Activated CD8-positive, alpha-beta memory T cell treated with anti-CD3 and anti-CD28 coated beads, Interleukin-2, amount 10 ng/mL, durations not matched to agents 7 days and 5 days (primary cell): ENCODE measurements around the gene NOTO. TPM values are rescaled to one million over a fixed set of nuclear protein-coding genes. Genes with fewer than 3 reads are reported as not detected.

Source experiments
- ATAC-seq: fragments of 150-1000 bp; cut with Tn5 transposase; one replicate; pipeline ENCODE4 v1.10.0; 2021; ENCODE audit warnings: moderate library complexity
- CTCF ChIA-PET: fragments of 350-600 bp; sonication (Branson Sonifier 250); formaldehyde crosslinking; loops from one replicate; lab custom pipeline; 2021; ENCODE audit warnings: antibody characterized with exemption; lab: Charles Lee
- DNase-seq: peaks from one replicate; pipeline ENCODE4 v3.0.0-alpha.2; 2020
- H3K27ac Mint-ChIP-seq: one replicate; pipeline ENCODE4 v1.8.0; 2021; ENCODE audit warnings: mild to moderate bottlenecking, mixed read lengths
- H3K27me3 Mint-ChIP-seq: one replicate; pipeline ENCODE4 v1.8.0; 2021; ENCODE audit warnings: mixed read lengths
- H3K36me3 Mint-ChIP-seq: one replicate; pipeline ENCODE4 v1.8.0; 2021; ENCODE audit warnings: mild to moderate bottlenecking, mixed read lengths
- H3K4me1 Mint-ChIP-seq: one replicate; pipeline ENCODE4 v1.8.0; 2021; ENCODE audit warnings: mixed read lengths
- H3K4me3 Mint-ChIP-seq: one replicate; pipeline ENCODE4 v1.8.0; 2021; ENCODE audit warnings: mild to moderate bottlenecking, moderate library complexity, mixed read lengths
- H3K9me3 Mint-ChIP-seq: one replicate; pipeline ENCODE4 v1.8.0; 2022; ENCODE audit warnings: low read depth, mixed read lengths
- total RNA-seq, 2 experiments: library from RNA; stranded (reverse); gene quantifications; one replicate each; pipeline ENCODE4 v1.2.3, GENCODE V29; 2021

The NOTO gene
- total RNA-seq, 2 experiments from 2014 or later: not detected

GRCh38 chr2:73244580-73244979 is 42.2 kb downstream of the NOTO start:
- Mint-ChIP-seq H3K9me3 (no peaks in the 10 kb centered on the region), H3K27ac (peak overlapping the region; percentile 66), H3K36me3 (peaks cover 51% of the 10 kb centered on the region), H3K4me1 (peaks cover 29% of the 10 kb centered on the region), H3K4me3 (no peak overlapping the region), H3K27me3 (no peaks in the 10 kb centered on the region)
- CTCF ChIA-PET: interaction anchor here (0.6 to 2.1 kb wide), 6 partner anchors 9 to 46 kb away, joined by 3 to 6 read pairs (median 4); partner anchors contain the start of genes CCT7 and PRADC1
- ATAC-seq (peak; percentile 80), DNase-seq (no peak)

GRCh38 chr2:73246850-73247249 is 44.5 kb downstream of the NOTO start:
- peaks cover 62% of the 10 kb centered on the region for H3K36me3 Mint-ChIP-seq
- H3K27me3 Mint-ChIP-seq: no peaks in the 10 kb centered on the region
- H3K9me3 Mint-ChIP-seq: no peaks in the 10 kb centered on the region
- CTCF ChIA-PET: interaction anchor here (0.9 to 1.0 kb wide), 2 partner anchors 42 to 70 kb away, joined by 3 read pairs; no protein-coding TSS in a partner anchor
- ATAC-seq (no peak), DNase-seq (no peak)
- peak overlapping the region; percentile 12 for H3K27ac Mint-ChIP-seq
- peaks cover 25% of the 10 kb centered on the region for H3K4me1 Mint-ChIP-seq
- no peak overlapping the region for H3K4me3 Mint-ChIP-seq

- DNase-seq: no peak
- Mint-ChIP-seq H3K27ac (no peak overlapping the region), H3K4me3 (no peak overlapping the region), H3K9me3 (no peaks in the 10 kb centered on the region), H3K4me1 (peaks cover 7% of the 10 kb centered on the region), H3K27me3 (no peaks in the 10 kb centered on the region), H3K36me3 (peaks cover 61% of the 10 kb centered on the region)
- CTCF ChIA-PET: no interaction called here
- ATAC-seq: no peak
These were observed 47.3 kb downstream of the NOTO start for GRCh38 chr2:73249636-73250035.

DNA sequence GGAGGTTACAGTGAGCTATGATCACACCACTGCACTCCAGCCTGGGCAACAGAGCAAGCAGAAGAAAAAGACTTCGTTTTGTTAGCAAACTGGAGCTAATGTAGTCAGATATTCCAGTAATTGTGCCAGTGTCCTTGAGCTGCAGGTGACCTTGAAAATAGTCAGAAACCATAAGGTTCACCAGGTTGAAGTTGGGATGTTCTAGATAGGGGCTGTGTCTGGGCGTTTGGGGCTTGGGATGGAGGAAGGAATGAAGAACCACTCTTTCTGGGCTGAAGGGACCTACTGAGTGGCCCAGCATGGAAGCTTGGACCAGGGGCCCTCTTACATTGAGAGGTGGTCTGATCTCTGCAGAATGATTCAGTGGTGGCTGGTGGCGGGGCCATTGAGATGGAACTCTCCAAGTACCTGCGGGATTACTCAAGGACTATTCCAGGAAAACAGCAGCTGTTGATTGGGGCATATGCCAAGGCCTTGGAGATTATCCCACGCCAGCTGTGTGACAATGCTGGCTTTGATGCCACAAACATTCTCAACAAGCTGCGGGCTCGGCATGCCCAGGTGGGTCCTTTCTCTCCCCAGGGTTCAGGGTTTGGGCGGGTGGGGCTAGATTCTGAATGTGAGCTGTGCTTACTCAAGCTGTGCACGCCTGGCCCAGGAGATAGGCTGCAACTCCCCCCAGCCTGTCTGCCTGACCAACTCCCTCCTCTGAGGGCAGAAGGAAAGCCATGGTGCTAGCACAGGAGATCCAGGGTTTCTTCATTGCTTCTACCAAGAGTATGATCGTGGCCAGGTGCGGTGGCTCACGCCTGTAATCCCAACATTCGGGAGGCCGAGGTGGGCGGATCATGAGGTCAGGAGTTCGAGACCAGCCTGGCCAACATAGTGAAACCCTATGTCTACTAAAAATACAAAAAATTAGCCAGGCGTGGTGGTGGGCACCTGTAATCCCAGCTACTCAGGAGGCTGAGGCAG is 48.8 kb downstream of the NOTO start:
- H3K4me1 Mint-ChIP-seq: no peaks in the 10 kb centered on the region
- DNase-seq: no peak
- H3K9me3 Mint-ChIP-seq: no peaks in the 10 kb centered on the region
- no peaks in the 10 kb centered on the region for H3K27me3 Mint-ChIP-seq
- no peak for ATAC-seq
- H3K36me3 Mint-ChIP-seq: peaks cover 54% of the 10 kb centered on the region
- no peak overlapping the region for H3K4me3 Mint-ChIP-seq
- CTCF ChIA-PET: interaction anchor here (0.9 kb wide), 1 partner anchor 39 kb away, joined by 3 read pairs; no protein-coding TSS in a partner anchor
- no peak overlapping the region for H3K27ac Mint-ChIP-seq

- Mint-ChIP-seq H3K4me3 (no peak overlapping the region), H3K36me3 (peaks cover 41% of the 10 kb centered on the region), H3K27me3 (no peaks in the 10 kb centered on the region), H3K27ac (no peak overlapping the region), H3K9me3 (no peaks in the 10 kb centered on the region), H3K4me1 (no peaks in the 10 kb centered on the region)
- DNase-seq (no peak), ATAC-seq (no peak)
- CTCF ChIA-PET: interaction anchor here (1.6 kb wide), 1 partner anchor 40 kb away, joined by 4 read pairs; no protein-coding TSS in a partner anchor
These were observed 50.1 kb downstream of the NOTO start for GRCh38 chr2:73252238-73253027.

DNA sequence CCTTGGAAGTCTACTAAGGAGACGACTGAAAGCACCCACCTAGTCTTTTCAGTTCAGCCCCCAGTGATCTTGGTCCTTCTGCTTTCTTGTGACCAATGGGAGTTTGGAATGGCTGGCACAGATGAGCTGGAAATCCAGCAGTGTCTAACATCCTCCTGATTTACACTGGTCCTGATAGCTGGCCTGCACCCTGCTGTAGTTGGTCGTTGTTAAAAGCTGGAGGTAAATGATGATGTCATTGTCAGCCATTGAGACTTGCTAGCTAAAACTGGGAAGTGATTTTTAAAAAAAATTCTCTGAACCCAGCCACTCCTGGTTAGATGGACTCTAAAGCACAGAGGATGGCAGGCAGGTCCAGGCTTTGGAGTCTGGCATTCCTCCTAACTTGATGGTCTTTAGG is 51.0 kb downstream of the NOTO start:
- no peak overlapping the region for H3K27ac Mint-ChIP-seq
- DNase-seq (no peak), ATAC-seq (no peak)
- peaks cover 3% of the 10 kb centered on the region for H3K4me1 Mint-ChIP-seq
- peaks cover 35% of the 10 kb centered on the region for H3K36me3 Mint-ChIP-seq
- CTCF ChIA-PET: interaction anchor here (1.4 to 1.6 kb wide), 2 partner anchors 37 to 41 kb away, joined by 4 read pairs; no protein-coding TSS in a partner anchor
- no peak overlapping the region for H3K4me3 Mint-ChIP-seq
- no peaks in the 10 kb centered on the region for H3K9me3 Mint-ChIP-seq
- H3K27me3 Mint-ChIP-seq: no peaks in the 10 kb centered on the region

GRCh38 chr2:73253901-73254300 is 51.5 kb downstream of the NOTO start:
- Mint-ChIP-seq H3K4me3 (no peak overlapping the region), H3K4me1 (peaks cover 3% of the 10 kb centered on the region), H3K36me3 (peaks cover 31% of the 10 kb centered on the region), H3K27me3 (no peaks in the 10 kb centered on the region), H3K9me3 (no peaks in the 10 kb centered on the region), H3K27ac (no peak overlapping the region)
- CTCF ChIA-PET: interaction anchor here (1.1 to 1.4 kb wide), 2 partner anchors 36 to 41 kb away, joined by 3 to 4 read pairs; no protein-coding TSS in a partner anchor
- no peak for DNase-seq
- no peak for ATAC-seq

GRCh38 chr2:73254343-73255006 is 52.1 kb downstream of the NOTO start:
- Mint-ChIP-seq H3K36me3 (peaks cover 29% of the 10 kb centered on the region), H3K27ac (no peak overlapping the region), H3K9me3 (no peaks in the 10 kb centered on the region), H3K4me3 (no peak overlapping the region), H3K4me1 (peaks cover 4% of the 10 kb centered on the region), H3K27me3 (no peaks in the 10 kb centered on the region)
- no peak for DNase-seq
- CTCF ChIA-PET: interaction anchor here (1.1 to 1.4 kb wide), 2 partner anchors 36 to 41 kb away, joined by 3 to 4 read pairs; no protein-coding TSS in a partner anchor
- peak; percentile 24 for ATAC-seq

DNA sequence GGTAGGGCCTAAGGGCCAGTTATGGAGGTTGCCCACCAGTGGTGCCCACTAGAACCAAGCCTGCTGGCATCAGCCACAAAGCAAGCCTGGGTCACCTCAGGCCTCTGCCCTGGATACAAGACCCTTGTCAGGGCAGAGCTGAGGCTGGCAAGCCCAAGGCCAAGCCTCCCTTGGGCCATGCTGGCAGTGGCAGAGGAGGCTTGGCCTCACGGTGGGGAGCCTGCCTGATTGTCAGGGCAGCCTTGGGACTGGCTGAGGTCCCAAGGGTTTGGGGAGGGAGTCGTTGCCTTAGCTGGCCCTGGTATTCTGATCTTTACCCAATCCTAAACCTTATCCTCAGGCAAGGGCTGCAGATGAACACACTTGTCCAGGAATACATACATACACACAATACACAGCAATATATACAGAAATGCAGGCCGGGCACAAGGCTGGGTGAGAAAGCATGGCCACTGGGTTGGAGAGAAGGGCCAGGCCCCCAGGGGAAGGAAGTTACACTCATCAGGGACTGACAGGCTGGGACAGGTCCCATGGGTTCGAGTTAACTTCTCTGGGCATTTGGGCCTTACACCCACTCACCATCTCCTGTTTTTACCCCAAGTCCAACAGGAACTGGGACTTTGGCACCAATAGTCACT is 52.8 kb downstream of the NOTO start:
- peaks cover 24% of the 10 kb centered on the region for H3K36me3 Mint-ChIP-seq
- H3K9me3 Mint-ChIP-seq: no peaks in the 10 kb centered on the region
- peaks cover 4% of the 10 kb centered on the region for H3K4me1 Mint-ChIP-seq
- no peak overlapping the region for H3K27ac Mint-ChIP-seq
- CTCF ChIA-PET: interaction anchor here (1.1 kb wide), 1 partner anchor 42 kb away, joined by 3 read pairs; no protein-coding TSS in a partner anchor
- no peak for DNase-seq
- no peaks in the 10 kb centered on the region for H3K27me3 Mint-ChIP-seq
- H3K4me3 Mint-ChIP-seq: no peak overlapping the region
- ATAC-seq: no peak

DNA sequence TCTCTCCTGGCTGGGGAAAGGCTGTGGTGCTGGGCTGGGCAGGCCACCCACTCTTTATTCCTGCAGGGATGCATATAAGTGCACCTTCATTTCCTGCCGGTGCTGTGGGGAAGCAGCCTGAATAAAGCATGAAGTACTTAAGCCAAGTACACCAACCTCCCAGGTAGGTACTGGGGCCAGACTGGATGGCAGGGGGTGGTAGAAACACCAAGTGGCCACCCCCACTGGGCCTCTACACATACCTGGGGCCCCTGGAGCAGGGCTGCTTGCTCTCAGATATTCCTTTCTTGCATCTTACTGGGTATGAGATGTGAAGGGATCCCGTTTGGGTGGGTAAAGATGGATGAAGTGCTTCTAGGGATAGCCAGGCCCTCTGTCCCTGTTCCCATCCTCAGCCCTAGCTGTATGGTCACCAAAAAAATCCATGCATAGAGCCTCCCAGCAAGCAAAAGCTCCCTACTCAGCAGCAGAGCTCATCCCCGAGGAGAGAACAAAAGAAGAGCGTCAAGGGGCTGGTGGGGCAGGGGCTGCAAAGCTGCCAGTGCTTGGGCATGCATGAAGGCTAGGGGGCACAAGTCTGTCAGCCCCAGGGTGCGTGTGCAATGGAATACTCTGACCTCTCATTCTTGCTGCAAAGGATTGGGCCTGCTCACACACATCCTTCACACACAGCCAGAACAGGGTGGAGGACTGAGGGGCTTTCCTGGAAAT is 53.7 kb downstream of the NOTO start:
- no peaks in the 10 kb centered on the region for H3K9me3 Mint-ChIP-seq
- peaks cover 16% of the 10 kb centered on the region for H3K36me3 Mint-ChIP-seq
- H3K27ac Mint-ChIP-seq: peak overlapping the region; percentile 35
- H3K4me3 Mint-ChIP-seq: no peak overlapping the region
- DNase-seq (no peak), ATAC-seq (no peak)
- peaks cover 4% of the 10 kb centered on the region for H3K4me1 Mint-ChIP-seq
- CTCF ChIA-PET: interaction anchor here (2.3 kb wide), 1 partner anchor 79 kb away, joined by 6 read pairs; no protein-coding TSS in a partner anchor
- no peaks in the 10 kb centered on the region for H3K27me3 Mint-ChIP-seq

GRCh38 chr2:73256618-73256922 is 54.2 kb downstream of the NOTO start:
- no peaks in the 10 kb centered on the region for H3K9me3 Mint-ChIP-seq
- no peaks in the 10 kb centered on the region for H3K27me3 Mint-ChIP-seq
- H3K36me3 Mint-ChIP-seq: peaks cover 12% of the 10 kb centered on the region
- H3K4me3 Mint-ChIP-seq: no peak overlapping the region
- ATAC-seq: no peak
- peaks cover 4% of the 10 kb centered on the region for H3K4me1 Mint-ChIP-seq
- CTCF ChIA-PET: interaction anchor here (2.3 kb wide), 1 partner anchor 79 kb away, joined by 6 read pairs; no protein-coding TSS in a partner anchor
- DNase-seq: no peak
- no peak overlapping the region for H3K27ac Mint-ChIP-seq

GRCh38 chr2:73257021-73257420 is 54.6 kb downstream of the NOTO start:
- Mint-ChIP-seq H3K9me3 (no peaks in the 10 kb centered on the region), H3K4me3 (no peak overlapping the region), H3K27me3 (no peaks in the 10 kb centered on the region), H3K4me1 (peaks cover 4% of the 10 kb centered on the region), H3K36me3 (peaks cover 12% of the 10 kb centered on the region), H3K27ac (no peak overlapping the region)
- ATAC-seq (no peak), DNase-seq (no peak)
- CTCF ChIA-PET: interaction anchor here (1.2 to 2.3 kb wide), 3 partner anchors 9 to 80 kb away, joined by 3 to 6 read pairs (median 4); no protein-coding TSS in a partner anchor
